Smooth muscle cell (in vitro differentiated cells): ENCODE results near the gene ATG9B. TPM values are rescaled to one million over a fixed set of nuclear protein-coding genes. Genes with fewer than 3 reads are reported as not detected.
A peak's percentile ranks its signal among the peaks of the same experiment; 100 is the strongest.

ENCODE experiments used
- DNase-seq: peaks from one replicate; lab custom pipeline; 2025; ENCODE audit not compliant: unreplicated experiment; lab: John Stamatoyannopoulos, UW
- H2AFZ ChIP-seq: fragments of 200-600 bp; sonication (generic); 2 replicates; pipeline ENCODE4 v1.6.0; 2016; ENCODE audit warnings: antibody characterized with exemption, low read depth, mild to moderate bottlenecking
- H3F3A ChIP-seq: fragments of 200-600 bp; sonication (generic); 2 replicates; pipeline ENCODE4 v1.6.0; 2017; ENCODE audit warnings: antibody characterized with exemption, low read depth
- H3K27ac ChIP-seq: fragments of 200-600 bp; sonication (generic); 2 replicates; pipeline ENCODE4 v1.5.1; 2016; ENCODE audit warnings: low read depth, mild to moderate bottlenecking
- H3K27me3 ChIP-seq: fragments of 200-600 bp; sonication (generic); 2 replicates; pipeline ENCODE4 v1.6.1; 2016; ENCODE audit warnings: low read depth, mild to moderate bottlenecking
- H3K36me3 ChIP-seq: fragments of 200-600 bp; sonication (generic); 2 replicates; pipeline ENCODE4 v1.5.1; 2016; ENCODE audit warnings: low read depth
- H3K4me1 ChIP-seq: fragments of 200-600 bp; sonication (generic); 2 replicates; pipeline ENCODE4 v1.5.1; 2016; ENCODE audit warnings: low read depth
- H3K4me2 ChIP-seq: fragments of 200-600 bp; sonication (generic); 2 replicates; pipeline ENCODE4 v1.6.0; 2016; ENCODE audit warnings: mild to moderate bottlenecking
- H3K4me3 ChIP-seq: fragments of 200-600 bp; sonication (generic); 2 replicates; pipeline ENCODE4 v1.5.1; 2016; ENCODE audit warnings: mild to moderate bottlenecking
- H3K79me2 ChIP-seq: fragments of 200-600 bp; sonication (generic); 2 replicates; pipeline ENCODE4 v1.6.0; 2016; ENCODE audit warnings: low read depth, mild to moderate bottlenecking
- H3K9ac ChIP-seq: fragments of 200-600 bp; sonication (generic); 2 replicates; pipeline ENCODE4 v1.6.0; 2016; ENCODE audit warnings: low read depth
- H3K9me3 ChIP-seq: fragments of 200-600 bp; sonication (generic); replicated peaks from 2 replicates; pipeline ENCODE4 v1.5.1; 2016; ENCODE audit warnings: low read depth
- H4K20me1 ChIP-seq: fragments of 200-600 bp; sonication (generic); 2 replicates; pipeline ENCODE4 v1.6.0; 2016; ENCODE audit warnings: low read depth
- WGBS: methylation state at CpG from one replicate; pipeline ENCODE4 v1.1.7; 2016; ENCODE audit warnings: low lambda C conversion rate; 5-methylcytosine and 5-hydroxymethylcytosine counted together
- polyA plus RNA-seq: library from polyadenylated mRNA; unstranded; fragments of >200 nt; fragmentation: Nextera tagmentation; extraction: Ambion mirVana; gene quantifications from 2 replicates; pipeline ENCODE4 v1.2.1, GENCODE V29; 2016
- total RNA-seq: library from RNA; depleted of rRNA; stranded (reverse); fragments of >200 nt; gene quantifications from 2 replicates; pipeline ENCODE4 v1.2.3, GENCODE V29; 2014
- TF ChIP-seq, protein P1 (sequence below): fragments of 200-600 bp; sonication (generic); IDR thresholded peaks from 2 replicates; pipeline ENCODE4 v1.5.1; 2017; ENCODE audit warnings: borderline replicate concordance, mild to moderate bottlenecking, antibody characterized with exemption; ENCODE audit not compliant: insufficient read depth, poor library complexity, severe bottlenecking

ATG9B gene
- total and polyA plus RNA-seq, 2 experiments from 2014 or later: 2.6 to 6.5 TPM

DNA sequence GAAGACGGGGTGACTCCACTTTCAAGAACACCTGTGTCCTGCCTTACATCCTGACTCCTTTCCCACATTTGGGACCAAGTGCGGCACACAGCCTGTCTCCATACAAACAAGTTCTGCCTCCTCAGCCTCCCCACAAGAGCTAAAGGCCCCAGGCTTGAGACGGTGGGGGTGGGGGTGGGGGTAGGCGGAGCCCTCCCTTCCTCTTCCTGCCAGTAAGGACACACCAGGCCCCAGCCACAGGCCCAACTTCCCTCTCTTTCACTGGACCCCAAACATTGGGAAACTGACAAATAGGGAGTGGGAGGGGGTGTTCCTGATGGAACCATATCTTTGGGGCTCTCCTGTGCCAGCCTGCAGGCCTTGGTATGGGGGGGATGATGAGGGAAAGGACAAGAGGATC, 28.8 kb upstream of the ATG9B start:
- H3K9ac ChIP-seq: no peak overlapping the region
- H3F3A ChIP-seq: no peaks in the 10 kb centered on the region
- TF ChIP-seq, protein P1, sequence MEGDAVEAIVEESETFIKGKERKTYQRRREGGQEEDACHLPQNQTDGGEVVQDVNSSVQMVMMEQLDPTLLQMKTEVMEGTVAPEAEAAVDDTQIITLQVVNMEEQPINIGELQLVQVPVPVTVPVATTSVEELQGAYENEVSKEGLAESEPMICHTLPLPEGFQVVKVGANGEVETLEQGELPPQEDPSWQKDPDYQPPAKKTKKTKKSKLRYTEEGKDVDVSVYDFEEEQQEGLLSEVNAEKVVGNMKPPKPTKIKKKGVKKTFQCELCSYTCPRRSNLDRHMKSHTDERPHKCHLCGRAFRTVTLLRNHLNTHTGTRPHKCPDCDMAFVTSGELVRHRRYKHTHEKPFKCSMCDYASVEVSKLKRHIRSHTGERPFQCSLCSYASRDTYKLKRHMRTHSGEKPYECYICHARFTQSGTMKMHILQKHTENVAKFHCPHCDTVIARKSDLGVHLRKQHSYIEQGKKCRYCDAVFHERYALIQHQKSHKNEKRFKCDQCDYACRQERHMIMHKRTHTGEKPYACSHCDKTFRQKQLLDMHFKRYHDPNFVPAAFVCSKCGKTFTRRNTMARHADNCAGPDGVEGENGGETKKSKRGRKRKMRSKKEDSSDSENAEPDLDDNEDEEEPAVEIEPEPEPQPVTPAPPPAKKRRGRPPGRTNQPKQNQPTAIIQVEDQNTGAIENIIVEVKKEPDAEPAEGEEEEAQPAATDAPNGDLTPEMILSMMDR: no peak
- DNase-seq: no peak
- no peaks in the 10 kb centered on the region for H3K36me3 ChIP-seq
- no peaks in the 10 kb centered on the region for H3K79me2 ChIP-seq
- no peak overlapping the region for H3K27ac ChIP-seq
- no peak overlapping the region for H3K4me3 ChIP-seq
- no peaks in the 10 kb centered on the region for H3K9me3 ChIP-seq
- WGBS: 73% methylated on average over 4 of the region's 4 CpGs
- no peak overlapping the region for H3K4me2 ChIP-seq
- H2AFZ ChIP-seq: no peak overlapping the region
- H3K4me1 ChIP-seq: peaks cover 7% of the 10 kb centered on the region
- H4K20me1 ChIP-seq: peaks cover 8% of the 10 kb centered on the region
- H3K27me3 ChIP-seq: no peaks in the 10 kb centered on the region

DNA sequence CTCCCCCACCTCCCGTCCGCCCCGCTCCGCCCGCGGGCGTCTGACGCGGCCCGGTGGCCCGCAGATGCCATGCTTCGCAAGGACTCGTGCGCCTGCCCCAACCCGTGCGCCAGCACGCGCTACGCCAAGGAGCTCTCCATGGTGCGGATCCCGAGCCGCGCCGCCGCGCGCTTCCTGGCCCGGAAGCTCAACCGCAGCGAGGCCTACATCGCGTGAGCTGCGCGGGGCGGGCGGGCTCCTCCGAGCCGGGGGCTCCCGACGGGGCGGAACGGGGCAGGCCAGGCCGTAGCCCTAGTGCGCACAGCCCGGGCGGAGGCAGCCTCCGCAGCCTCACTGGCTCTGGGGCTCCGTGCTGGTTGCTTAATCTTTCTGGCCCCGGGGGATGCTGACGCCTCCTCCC, 26.8 kb upstream of the ATG9B start:
- Histone ChIP-seq H3K4me2 (peak overlapping the region; percentile 82), H3K27ac (no peak overlapping the region), H2AFZ (no peak overlapping the region), H3F3A (no peaks in the 10 kb centered on the region), H4K20me1 (peaks cover 8% of the 10 kb centered on the region), H3K79me2 (no peaks in the 10 kb centered on the region), H3K9ac (no peak overlapping the region), H3K9me3 (no peaks in the 10 kb centered on the region), H3K27me3 (no peaks in the 10 kb centered on the region), H3K36me3 (no peaks in the 10 kb centered on the region), H3K4me1 (no peaks in the 10 kb centered on the region), H3K4me3 (peak overlapping the region; percentile 29)
- WGBS: 2% methylated on average over 35 of the region's 50 CpGs
- DNase-seq: peak; percentile 56
- TF ChIP-seq, protein P1: no peak

DNA sequence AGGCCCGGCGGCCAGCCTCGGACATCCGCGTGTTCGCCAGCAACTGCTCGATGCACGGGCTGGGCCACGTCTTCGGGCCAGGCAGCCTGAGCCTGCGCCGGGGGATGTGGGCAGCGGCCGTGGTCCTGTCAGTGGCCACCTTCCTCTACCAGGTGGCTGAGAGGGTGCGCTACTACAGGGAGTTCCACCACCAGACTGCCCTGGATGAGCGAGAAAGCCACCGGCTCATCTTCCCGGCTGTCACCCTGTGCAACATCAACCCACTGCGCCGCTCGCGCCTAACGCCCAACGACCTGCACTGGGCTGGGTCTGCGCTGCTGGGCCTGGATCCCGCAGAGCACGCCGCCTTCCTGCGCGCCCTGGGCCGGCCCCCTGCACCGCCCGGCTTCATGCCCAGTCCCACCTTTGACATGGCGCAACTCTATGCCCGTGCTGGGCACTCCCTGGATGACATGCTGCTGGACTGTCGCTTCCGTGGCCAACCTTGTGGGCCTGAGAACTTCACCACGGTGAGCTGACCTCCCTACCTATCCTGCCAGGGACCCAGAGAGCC, 24.7 kb upstream of the ATG9B start:
- Histone ChIP-seq H3K27me3 (no peaks in the 10 kb centered on the region), H3K9me3 (no peaks in the 10 kb centered on the region)

More for the DNA sequence above, 24.7 kb upstream of the ATG9B start:
- Histone ChIP-seq H4K20me1 (peaks cover 8% of the 10 kb centered on the region), H3K4me1 (no peaks in the 10 kb centered on the region), H3K4me3 (no peak overlapping the region), H3K4me2 (no peak overlapping the region), H3K27ac (no peak overlapping the region), H3K36me3 (no peaks in the 10 kb centered on the region), H3K79me2 (no peaks in the 10 kb centered on the region), H3F3A (no peaks in the 10 kb centered on the region), H3K9ac (no peak overlapping the region), H2AFZ (no peak overlapping the region)
- no peak for DNase-seq
- TF ChIP-seq, protein P1: no peak
- WGBS: 96% methylated on average over 38 of the region's 38 CpGs
